Measurements from ENCODE around the gene ANKRD44.
"Not testable (repeated sequence)": the region's sequence is repeated elsewhere in the genome, so short reads cannot be mapped to it uniquely, and the experiment has no call there.

The ANKRD44 gene

GRCh38 chr2:197075281-197075680 is 235.3 kb downstream of the ANKRD44 start:
- DNase-seq (ENCODE audit: low spot score), result no peak

GRCh38 chr2:197073701-197074433 is 236.7 kb downstream of the ANKRD44 start:
- DNase-seq (ENCODE audit: low spot score), result peak; percentile 28

DNA sequence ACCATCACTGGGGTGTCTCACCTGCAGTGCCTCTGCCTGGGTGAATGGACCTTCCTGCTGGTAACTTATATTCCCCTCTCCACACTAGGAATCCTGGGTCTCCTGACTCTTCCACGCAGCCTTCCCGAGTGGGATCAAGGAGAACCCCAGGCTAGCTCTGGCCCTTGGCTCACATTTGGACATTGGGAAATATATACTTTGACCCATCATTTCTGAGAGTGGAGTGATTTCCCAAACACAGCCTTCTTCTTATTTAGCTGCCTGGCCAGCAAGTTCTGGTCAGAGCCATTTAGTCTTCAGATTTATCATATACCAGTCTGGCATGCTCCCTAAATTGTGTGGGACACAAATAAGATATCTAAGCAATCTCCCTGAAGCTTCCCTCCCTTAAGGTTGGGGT is 237.3 kb downstream of the ANKRD44 start:
- DNase-seq (ENCODE audit: low spot score), result no peak

GRCh38 chr2:197072533-197072932 is 238.0 kb downstream of the ANKRD44 start:
- no peak for DNase-seq (ENCODE audit: low spot score)

GRCh38 chr2:197071790-197072436 is 238.7 kb downstream of the ANKRD44 start:
- DNase-seq (ENCODE audit: low spot score), result no peak

- DNase-seq (ENCODE audit: low spot score), result no peak
Observed at GRCh38 chr2:197071213-197071612, 239.4 kb downstream of the ANKRD44 start.

DNA sequence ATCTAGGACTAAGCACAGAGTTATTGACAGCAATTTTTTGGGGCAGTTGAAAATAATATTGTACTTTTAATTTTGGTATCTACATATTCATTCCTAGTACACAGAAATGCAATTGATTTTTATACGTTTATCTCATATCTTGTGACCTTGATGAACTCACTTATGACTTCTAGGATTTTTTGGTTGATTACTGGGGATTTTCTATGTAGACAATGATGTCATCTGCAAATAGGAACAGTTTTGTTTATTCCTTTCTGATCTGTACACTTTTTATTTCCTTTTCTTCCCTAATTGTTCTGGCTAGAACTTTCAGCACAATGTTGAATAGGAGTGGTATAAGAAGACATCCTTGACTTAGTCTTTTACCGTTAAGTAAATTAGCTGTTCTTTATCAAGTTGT is 240.6 kb downstream of the ANKRD44 start:
- no peak for DNase-seq (ENCODE audit: low spot score)

DNA sequence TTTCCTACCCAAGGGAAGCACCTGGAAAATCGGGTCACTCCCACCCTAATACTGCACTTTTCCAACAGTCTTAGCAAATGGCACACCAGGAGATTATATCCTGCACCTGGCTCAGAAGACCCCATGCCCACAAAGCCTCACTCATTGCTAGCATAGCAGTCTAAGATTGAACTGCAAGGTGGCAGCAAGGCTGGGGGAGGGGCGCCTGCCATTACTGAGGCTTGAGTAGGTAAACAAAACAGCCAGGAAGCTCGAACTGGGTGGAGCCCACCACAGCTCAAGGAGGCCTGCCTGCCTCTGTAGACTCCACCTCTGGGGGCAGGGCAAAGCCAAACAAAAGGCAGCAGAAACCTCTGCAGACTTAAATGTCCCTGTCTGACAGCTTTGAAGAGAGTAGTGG is 248.0 kb downstream of the ANKRD44 start:
- DNase-seq (ENCODE audit: low spot score), result not testable (repeated sequence)

DNA sequence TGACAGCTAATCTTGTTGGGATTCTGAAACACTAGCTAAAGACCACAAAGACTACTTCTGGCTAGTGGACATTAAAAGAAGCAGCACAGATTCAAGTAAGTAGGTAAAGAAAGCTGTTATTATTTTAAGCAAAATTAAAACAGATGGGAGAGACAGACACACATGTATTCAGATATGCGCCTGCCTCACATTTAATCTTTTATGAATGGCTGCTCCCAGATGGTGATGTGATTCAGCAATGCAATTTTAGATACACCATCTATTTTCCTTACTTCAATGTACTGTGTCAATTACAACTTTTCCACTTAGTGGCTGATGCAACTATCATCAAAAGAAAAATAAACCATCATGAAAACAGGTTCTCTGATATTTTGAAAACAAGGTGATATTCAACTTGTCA is 251.1 kb downstream of the ANKRD44 start:
- DNase-seq (ENCODE audit: low spot score), result no peak

DNA sequence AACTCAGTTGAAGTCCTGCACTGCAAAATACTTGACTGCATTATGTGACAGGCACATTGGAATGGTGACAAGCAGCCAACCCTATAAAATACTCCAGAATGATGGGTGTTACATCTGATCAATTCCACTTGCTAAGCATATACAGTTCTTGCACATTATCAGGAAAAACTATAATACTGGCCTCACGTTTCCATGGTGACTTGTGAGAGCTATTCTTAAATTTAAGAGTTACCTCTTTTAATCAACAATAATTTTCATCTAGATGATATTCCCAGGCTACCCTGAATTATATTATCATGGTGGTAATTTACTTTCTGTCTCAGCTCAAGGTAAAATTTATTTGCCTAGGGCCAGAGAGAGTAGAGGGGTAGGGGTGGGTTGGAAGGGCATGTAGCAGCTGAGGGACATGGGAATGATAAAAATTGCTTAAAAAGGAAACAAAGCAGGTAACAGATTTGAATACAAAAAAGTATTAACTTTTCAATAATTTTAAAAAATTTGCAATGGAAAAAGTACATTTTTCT is 251.7 kb downstream of the ANKRD44 start:
- DNase-seq (ENCODE audit: low spot score), result no peak

- no peak for DNase-seq (ENCODE audit: low spot score)
Observed at GRCh38 chr2:197057959-197058358, 252.6 kb downstream of the ANKRD44 start.

GRCh38 chr2:197055045-197055444 is 255.5 kb downstream of the ANKRD44 start:
- DNase-seq (ENCODE audit: low spot score), result no peak

- DNase-seq (ENCODE audit: low spot score), result no peak
Observed at GRCh38 chr2:197054437-197054836, 256.1 kb downstream of the ANKRD44 start.

- peak; percentile 62 for DNase-seq (ENCODE audit: low spot score)
Observed at GRCh38 chr2:197052356-197052755, 258.2 kb downstream of the ANKRD44 start.

- DNase-seq (ENCODE audit: low spot score), result no peak
Observed at GRCh38 chr2:197045115-197045514, 265.5 kb downstream of the ANKRD44 start.

DNA sequence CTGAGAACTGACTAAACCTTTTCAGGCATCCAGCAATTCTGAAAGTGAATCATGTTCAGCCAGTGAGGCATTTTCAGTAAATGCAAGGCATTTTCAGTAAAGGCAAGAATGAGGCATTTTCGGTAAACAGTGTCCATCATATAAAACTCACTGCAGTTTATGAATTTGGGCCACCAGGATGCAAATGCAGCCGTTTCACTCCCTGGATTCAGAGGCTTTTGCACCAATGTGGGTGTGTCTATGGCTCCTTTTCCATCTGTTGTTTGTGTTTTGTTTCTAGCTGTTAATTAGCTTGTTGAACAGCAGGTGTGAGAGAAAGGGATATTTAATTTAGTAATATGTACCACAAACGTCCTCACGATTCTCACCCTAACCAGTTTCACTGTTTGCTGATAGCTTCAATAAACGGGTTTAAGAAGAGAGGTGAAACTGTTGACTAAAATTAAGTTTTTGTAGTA is 267.8 kb downstream of the ANKRD44 start:
- DNase-seq (ENCODE audit: low spot score), result no peak

DNA sequence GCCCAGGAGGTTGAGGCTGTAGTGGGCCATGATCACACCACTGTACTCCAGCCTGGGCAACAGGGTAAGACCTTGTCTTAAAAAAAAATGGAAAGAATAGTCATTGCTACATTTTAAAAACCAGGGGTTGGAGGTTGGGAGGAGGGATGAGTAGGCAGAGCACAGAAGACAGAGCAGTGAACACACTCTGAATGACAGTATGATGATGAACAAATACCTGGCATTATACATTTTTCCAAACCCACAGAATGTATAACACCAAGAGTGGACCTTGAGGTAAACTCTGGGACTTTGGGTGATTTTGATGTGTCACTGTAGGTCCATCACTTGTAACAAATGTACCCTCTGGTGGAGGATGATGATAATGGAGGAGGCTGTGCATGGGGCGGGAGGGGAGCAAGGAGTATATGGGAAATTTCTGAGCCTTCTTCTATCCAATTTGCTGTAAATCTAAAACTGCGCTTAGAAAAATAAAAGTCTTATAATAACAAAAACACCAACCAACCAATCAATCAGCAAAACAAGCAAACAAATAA is 272.6 kb downstream of the ANKRD44 start:
- no peak for DNase-seq (ENCODE audit: low spot score)

DNA sequence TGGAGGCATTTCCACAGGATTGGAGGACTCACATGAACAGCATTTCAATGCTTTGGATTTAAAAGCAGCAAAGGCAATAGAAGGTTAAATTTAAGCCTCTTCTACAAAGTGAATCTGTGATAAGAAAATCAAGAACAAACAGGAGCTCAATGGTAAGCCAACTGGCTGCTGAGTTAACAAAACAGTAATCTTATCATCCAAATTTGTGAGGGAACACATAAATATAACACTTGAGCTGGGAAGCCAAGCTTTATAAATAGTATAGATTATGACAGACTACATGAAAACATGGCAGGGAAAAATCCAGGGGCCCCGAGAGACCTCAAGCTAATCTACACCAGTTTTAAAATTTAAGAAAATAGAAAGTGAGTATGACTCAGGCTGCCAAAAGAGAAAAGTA is 275.6 kb downstream of the ANKRD44 start:
- DNase-seq (ENCODE audit: low spot score), result no peak

GRCh38 chr2:197034292-197034691 is 276.3 kb downstream of the ANKRD44 start:
- DNase-seq (ENCODE audit: low spot score), result no peak

DNA sequence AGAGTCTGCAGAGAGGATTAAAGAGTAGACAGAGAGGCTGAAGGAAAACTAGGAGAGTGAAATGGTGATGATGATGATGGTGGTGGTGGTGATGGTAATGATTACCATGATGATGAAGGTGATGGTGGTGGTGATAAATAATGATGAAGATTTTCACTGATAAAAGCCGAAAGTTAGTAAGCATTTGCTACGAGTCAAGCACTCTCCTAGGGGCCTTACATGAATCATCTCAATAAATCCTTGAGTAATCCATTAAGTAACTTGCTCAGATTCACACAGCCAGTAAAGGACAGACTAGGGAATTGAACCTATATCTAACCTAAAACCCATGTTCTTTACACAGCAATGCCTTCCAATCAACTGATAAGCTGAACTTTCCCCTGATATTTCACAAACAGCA is 277.4 kb downstream of the ANKRD44 start:
- DNase-seq (ENCODE audit: low spot score), result no peak

GRCh38 chr2:197031803-197032202 is 278.8 kb downstream of the ANKRD44 start:
- no peak for DNase-seq (ENCODE audit: low spot score)

DNA sequence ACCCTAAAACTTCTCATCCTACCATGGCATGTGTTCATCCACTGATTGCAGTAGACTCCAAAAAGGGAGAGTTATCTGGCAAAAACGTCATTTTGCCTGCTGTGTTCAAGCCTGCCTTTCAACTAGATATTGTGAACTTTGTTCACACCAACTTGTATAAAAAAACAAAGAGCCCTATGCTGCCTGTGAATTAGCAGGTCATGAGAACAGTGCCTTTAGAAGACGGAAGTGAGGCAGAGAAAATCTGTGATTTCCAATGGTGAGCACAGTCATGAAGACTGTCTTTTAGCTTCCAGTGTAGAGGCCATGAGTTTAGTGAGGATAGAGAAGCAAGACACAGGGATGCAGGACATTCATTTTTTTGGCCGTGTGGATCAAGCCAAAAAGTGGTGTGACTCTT is 280.5 kb downstream of the ANKRD44 start:
- DNase-seq (ENCODE audit: low spot score), result no peak

DNA sequence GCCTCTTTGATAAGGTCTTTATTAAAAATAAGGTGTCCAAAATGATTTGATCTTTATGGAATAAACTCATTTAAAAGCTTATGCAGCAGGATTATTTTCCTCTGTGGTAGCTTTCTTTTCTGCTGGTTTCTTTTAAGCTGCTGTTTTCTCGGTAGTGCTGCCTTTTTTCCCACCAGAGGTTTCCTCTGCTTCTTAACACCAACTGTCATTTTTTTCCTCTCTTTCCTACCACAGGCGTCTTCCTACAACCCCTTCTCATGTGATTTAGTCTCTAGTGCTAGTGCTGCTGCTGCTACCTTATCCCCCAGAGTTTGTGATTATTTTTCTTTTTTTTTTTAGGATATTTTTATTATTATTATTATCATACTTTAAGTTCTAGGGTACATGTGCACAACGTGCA is 281.9 kb downstream of the ANKRD44 start:
- no peak for DNase-seq (ENCODE audit: low spot score)

All from cerebellar cortex (tissue), 1 donor.